ENCODE data around the gene AAK1.

Gene AAK1

DNA sequence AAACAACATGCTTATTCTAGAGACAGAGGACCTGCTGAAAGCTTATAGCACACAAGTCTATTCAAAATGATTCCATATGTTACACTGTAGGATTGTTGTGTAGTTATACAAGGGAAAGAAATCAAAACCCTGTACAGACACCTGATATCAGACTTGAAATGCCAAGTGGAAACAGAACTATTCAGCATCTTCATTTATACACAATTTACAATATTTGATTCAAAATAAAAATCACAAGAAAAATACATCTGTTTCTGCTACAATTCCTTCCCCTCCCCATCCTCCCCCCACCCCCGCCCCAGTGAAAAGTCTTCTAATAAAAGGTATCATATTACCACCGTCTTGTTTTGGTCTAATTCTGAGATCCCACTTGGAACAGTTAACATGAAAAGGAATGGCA lies 168.9 kb downstream of the AAK1 start:
- H3K36me3 ChIP-seq = peaks cover 16 to 84% (median 34%) of the 10 kb centered on the region in 11 experiments
- H3K4me3 ChIP-seq = no peak overlapping the region
- no peak overlapping the region for H3K9ac ChIP-seq
- H3K4me2 ChIP-seq = no peak overlapping the region
- no peak overlapping the region for H3K27ac ChIP-seq
- no peaks in the 10 kb centered on the region for H4K20me1 ChIP-seq
- peaks cover 0 to 17% (median 10%) of the 10 kb centered on the region in 10 experiments; a peak in 11 of 20 replicates for H3K4me1 ChIP-seq
- no peaks in the 10 kb centered on the region for H3K27me3 ChIP-seq
- H3K9me3 ChIP-seq (replicated peaks in 1 of 11) = no peaks in the 10 kb centered on the region
- no peak for TF ChIP-seq Cebpa-rat (IDR thresholded peaks at IDR 0.05)

- Histone ChIP-seq H3K9me3 (replicated peaks in 1 of 11) (no peaks in the 10 kb centered on the region), H3K4me1 (no peaks in the 10 kb centered on the region), H3K36me3 (peaks cover 12 to 86% (median 34%) of the 10 kb centered on the region in 11 experiments), H3K4me2 (no peak overlapping the region), H3K27me3 (no peaks in the 10 kb centered on the region), H3K4me3 (no peak overlapping the region), H3K27ac (no peak overlapping the region), H4K20me1 (no peaks in the 10 kb centered on the region), H3K9ac (no peak overlapping the region)
- TF ChIP-seq Cebpa-rat (IDR thresholded peaks at IDR 0.05) = no peak
Measured at GRCh38 chr2:69471793-69472192, 171.7 kb downstream of the AAK1 start.

- Histone ChIP-seq H3K9ac (no peak overlapping the region), H3K4me2 (no peak overlapping the region), H3K36me3 (peaks cover 17 to 86% (median 38%) of the 10 kb centered on the region in 11 experiments), H4K20me1 (no peaks in the 10 kb centered on the region), H3K27me3 (no peaks in the 10 kb centered on the region), H3K4me1 (no peaks in the 10 kb centered on the region), H3K4me3 (no peak overlapping the region), H3K9me3 (replicated peaks in 1 of 11) (no peaks in the 10 kb centered on the region), H3K27ac (no peak overlapping the region)
- no peak for TF ChIP-seq Cebpa-rat (IDR thresholded peaks at IDR 0.05)
Measured at GRCh38 chr2:69470911-69471310, 172.6 kb downstream of the AAK1 start.

GRCh38 chr2:69469784-69470183 lies 173.8 kb downstream of the AAK1 start:
- Histone ChIP-seq H3K9ac (no peak overlapping the region), H3K4me3 (no peak overlapping the region), H4K20me1 (no peaks in the 10 kb centered on the region), H3K27me3 (no peaks in the 10 kb centered on the region), H3K36me3 (peaks cover 17 to 87% (median 40%) of the 10 kb centered on the region in 11 experiments), H3K27ac (no peak overlapping the region), H3K4me1 (no peaks in the 10 kb centered on the region), H3K4me2 (no peak overlapping the region), H3K9me3 (replicated peaks in 1 of 11) (no peaks in the 10 kb centered on the region)
- TF ChIP-seq Cebpa-rat (IDR thresholded peaks at IDR 0.05) = no peak

- no peaks in the 10 kb centered on the region for H3K4me1 ChIP-seq
- no peaks in the 10 kb centered on the region for H3K9me3 ChIP-seq (replicated peaks in 1 of 11)
- no peak; a peak in 1 of 22 replicates for TF ChIP-seq Cebpa-rat (IDR thresholded peaks at IDR 0.05)
- H3K27ac ChIP-seq = no peak overlapping the region
- H3K4me3 ChIP-seq = no peak overlapping the region
- H3K9ac ChIP-seq = no peak overlapping the region
- H3K27me3 ChIP-seq = no peaks in the 10 kb centered on the region
- H4K20me1 ChIP-seq = no peaks in the 10 kb centered on the region
- H3K36me3 ChIP-seq = peaks cover 20 to 88% (median 44%) of the 10 kb centered on the region in 11 experiments
- no peak overlapping the region for H3K4me2 ChIP-seq
Measured at GRCh38 chr2:69469375-69469774, 174.2 kb downstream of the AAK1 start.

DNA sequence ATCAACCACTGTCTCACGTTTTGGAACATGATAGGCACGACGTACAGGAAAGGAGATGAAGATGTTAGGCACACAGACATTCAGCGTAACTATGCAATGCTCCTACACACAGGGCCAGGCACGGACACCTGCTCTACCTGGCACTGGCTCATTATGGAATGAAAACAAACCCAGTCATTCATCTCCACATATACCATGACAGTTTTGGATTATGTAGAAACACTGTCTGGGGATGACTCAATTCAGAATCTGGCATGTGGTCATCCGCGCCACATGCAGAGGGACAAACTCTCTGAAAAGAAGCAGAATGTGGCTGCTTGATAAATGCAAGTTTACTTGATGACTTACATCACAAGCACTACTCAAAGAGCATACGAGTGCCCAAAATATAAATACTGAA lies 176.8 kb downstream of the AAK1 start:
- TF ChIP-seq Cebpa-rat (IDR thresholded peaks at IDR 0.05) = no peak
- H3K36me3 ChIP-seq = peaks cover 22 to 84% (median 42%) of the 10 kb centered on the region in 11 experiments
- H3K9ac ChIP-seq = no peak overlapping the region
- no peaks in the 10 kb centered on the region for H4K20me1 ChIP-seq
- H3K27me3 ChIP-seq = no peaks in the 10 kb centered on the region
- no peaks in the 10 kb centered on the region for H3K4me1 ChIP-seq
- no peaks in the 10 kb centered on the region for H3K9me3 ChIP-seq (replicated peaks in 1 of 11)
- H3K4me3 ChIP-seq = no peak overlapping the region
- H3K27ac ChIP-seq = no peak overlapping the region
- no peak overlapping the region for H3K4me2 ChIP-seq

DNA sequence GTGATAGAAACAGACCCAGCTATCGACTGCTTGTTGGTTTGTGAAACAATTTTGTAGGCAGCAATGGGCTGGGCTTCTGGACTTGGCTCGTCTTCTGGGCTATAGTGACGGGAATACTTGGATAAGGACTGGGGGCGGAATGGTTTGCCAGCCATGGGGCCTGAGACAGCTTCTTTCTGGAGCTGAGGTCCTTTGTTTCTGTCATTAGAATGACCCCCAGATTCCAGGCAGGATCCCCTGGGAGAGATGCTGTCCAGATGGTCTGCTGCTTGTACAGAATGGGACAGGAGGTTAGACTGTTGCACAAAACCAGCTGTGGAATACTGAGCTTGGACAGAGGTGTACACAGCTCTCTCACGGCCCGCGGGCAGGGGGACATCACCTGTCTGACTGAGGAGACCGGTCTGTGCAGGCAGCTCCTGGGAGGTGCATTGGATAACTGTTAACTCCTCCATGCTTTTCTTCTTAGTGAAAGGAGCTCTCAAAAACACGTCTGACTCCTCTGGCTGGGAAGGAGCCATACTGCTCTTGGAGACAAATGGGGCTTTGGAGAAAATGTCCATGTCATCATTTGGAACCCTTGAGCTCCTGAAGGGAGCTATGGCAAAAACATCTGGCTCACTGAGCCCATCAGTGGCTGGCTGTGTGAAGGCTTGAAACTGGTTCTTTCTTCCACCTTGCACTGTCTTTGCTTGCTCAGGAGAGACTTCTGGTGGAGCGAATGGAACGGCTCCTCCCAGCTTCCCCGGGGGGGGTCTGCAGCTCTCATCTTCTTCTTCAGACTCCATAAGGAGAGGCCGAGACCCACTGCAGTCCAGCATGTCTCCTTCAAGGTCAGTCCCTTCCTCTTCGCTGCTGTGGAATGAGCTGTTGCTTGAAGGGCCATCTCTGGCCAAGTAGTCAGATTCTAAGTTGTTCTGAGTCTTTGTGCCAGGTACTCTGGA lies 177.8 kb downstream of the AAK1 start:
- Histone ChIP-seq H3K9ac (no peak overlapping the region), H3K9me3 (replicated peaks in 1 of 11) (no peaks in the 10 kb centered on the region), H3K36me3 (peaks cover 22 to 83% (median 37%) of the 10 kb centered on the region in 11 experiments), H3K4me3 (no peak overlapping the region), H3K4me2 (no peak overlapping the region), H3K27ac (no peak overlapping the region), H4K20me1 (no peaks in the 10 kb centered on the region), H3K4me1 (peaks cover 0 to 3% (median under 1%) of the 10 kb centered on the region in 10 experiments; a peak in 7 of 20 replicates), H3K27me3 (no peaks in the 10 kb centered on the region)
- TF ChIP-seq Cebpa-rat (IDR thresholded peaks at IDR 0.05) = no peak

DNA sequence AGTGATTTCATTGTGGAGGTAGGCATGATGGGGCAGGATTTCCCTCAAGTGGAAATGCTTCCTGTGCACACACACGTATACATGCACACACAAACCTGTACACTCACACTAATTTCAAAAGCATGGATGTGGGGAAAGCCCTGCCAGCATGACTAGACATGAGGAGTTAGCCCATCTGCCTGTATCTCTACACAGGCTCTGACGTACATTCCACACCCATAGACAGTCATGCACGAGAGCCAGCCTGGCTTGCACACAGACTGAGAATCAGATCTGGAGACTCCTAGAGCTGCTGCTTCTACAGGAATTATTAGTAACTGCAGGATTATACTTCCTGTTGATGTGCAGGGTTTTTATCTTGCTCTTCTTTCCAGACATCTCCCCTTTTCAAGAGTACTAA lies 179.0 kb downstream of the AAK1 start:
- Histone ChIP-seq H3K9ac (no peak overlapping the region), H3K27me3 (no peaks in the 10 kb centered on the region), H4K20me1 (no peaks in the 10 kb centered on the region), H3K4me1 (peaks cover 0 to 15% (median 12%) of the 10 kb centered on the region in 10 experiments; a peak in 14 of 20 replicates), H3K27ac (no peak overlapping the region), H3K4me3 (no peak overlapping the region), H3K9me3 (replicated peaks in 1 of 11) (no peaks in the 10 kb centered on the region), H3K36me3 (peaks cover 22 to 75% (median 37%) of the 10 kb centered on the region in 11 experiments), H3K4me2 (no peak overlapping the region)
- TF ChIP-seq Cebpa-rat (IDR thresholded peaks at IDR 0.05) = no peak

GRCh38 chr2:69462780-69463179 lies 180.8 kb downstream of the AAK1 start:
- Histone ChIP-seq H3K9ac (no peak overlapping the region), H3K4me1 (peaks cover 0 to 20% (median 16%) of the 10 kb centered on the region in 10 experiments; a peak in 14 of 20 replicates), H3K4me3 (no peak overlapping the region), H3K4me2 (no peak overlapping the region), H4K20me1 (peaks cover 0 to 4% (median 0%) of the 10 kb centered on the region in 11 experiments; a peak in 1 of 22 replicates), H3K36me3 (peaks cover 22 to 62% (median 36%) of the 10 kb centered on the region in 11 experiments), H3K27ac (no peak overlapping the region), H3K9me3 (replicated peaks in 1 of 11) (no peaks in the 10 kb centered on the region), H3K27me3 (no peaks in the 10 kb centered on the region)
- no peak for TF ChIP-seq Cebpa-rat (IDR thresholded peaks at IDR 0.05)
